Neural progenitor cell (in vitro differentiated cells): ENCODE data around the gene RBP5. TPM values are rescaled to one million over a fixed set of nuclear protein-coding genes. Genes with fewer than 3 reads are reported as not detected.
"Not testable (repeated sequence)": the region's sequence is repeated elsewhere in the genome, so short reads cannot be mapped to it uniquely, and the experiment has no call there.

Source experiments
- DNase-seq: peaks from one replicate; pipeline ENCODE4 v3.0.0-alpha.2; 2016; ENCODE audit warnings: low spot score
- H2AFZ ChIP-seq: fragments of 200-600 bp; sonication (generic); replicated peaks from 2 replicates; pipeline ENCODE4 v1.6.1; 2016; ENCODE audit warnings: antibody characterized with exemption
- H3F3A ChIP-seq: fragments of 200-600 bp; sonication (generic); 2 replicates; pipeline ENCODE4 v1.6.1; 2016; ENCODE audit warnings: antibody characterized with exemption, low read depth
- H3K27ac ChIP-seq: fragments of 200-600 bp; sonication (generic); 2 replicates; pipeline ENCODE4 v1.5.1; 2016; ENCODE audit warnings: mild to moderate bottlenecking
- H3K27me3 ChIP-seq: fragments of 200-600 bp; sonication (generic); 2 replicates; pipeline ENCODE4 v1.6.1; 2016; ENCODE audit warnings: mild to moderate bottlenecking, moderate library complexity
- H3K36me3 ChIP-seq: fragments of 200-600 bp; sonication (generic); 2 replicates; pipeline ENCODE4 v1.5.1; 2016
- H3K4me1 ChIP-seq: fragments of 200-600 bp; sonication (generic); 2 replicates; pipeline ENCODE4 v1.6.1; 2016; ENCODE audit warnings: mixed run types
- H3K4me2 ChIP-seq: fragments of 200-600 bp; sonication (generic); 2 replicates; pipeline ENCODE4 v1.6.1; 2016
- H3K4me3 ChIP-seq: fragments of 200-600 bp; sonication (generic); 2 replicates; pipeline ENCODE4 v1.5.1; 2016
- H3K79me2 ChIP-seq: fragments of 200-600 bp; sonication (generic); 2 replicates; pipeline ENCODE4 v1.6.1; 2016; ENCODE audit warnings: low read depth
- H3K9ac ChIP-seq: fragments of 200-600 bp; sonication (generic); 2 replicates; pipeline ENCODE4 v1.6.1; 2016
- H3K9me3 ChIP-seq: fragments of 200-600 bp; sonication (generic); 2 replicates; pipeline ENCODE4 v1.5.1; 2016; ENCODE audit warnings: low read depth
- H4K20me1 ChIP-seq: fragments of 200-600 bp; sonication (generic); 2 replicates; pipeline ENCODE4 v1.6.1; 2016; ENCODE audit warnings: low read depth
- H3K27ac Mint-ChIP-seq: 3 replicates; pipeline ENCODE4 v1.8.0; 2021; ENCODE audit warnings: mixed read lengths
- H3K27me3 Mint-ChIP-seq: 2 replicates; pipeline ENCODE4 v1.8.0; 2022; ENCODE audit warnings: low read depth, mild to moderate bottlenecking, inconsistent platforms, moderate library complexity, mixed read lengths; ENCODE audit not compliant: insufficient read depth
- H3K36me3 Mint-ChIP-seq: 3 replicates; pipeline ENCODE4 v1.8.0; 2021; ENCODE audit warnings: mixed read lengths
- H3K4me1 Mint-ChIP-seq: 3 replicates; pipeline ENCODE4 v1.8.0; 2021; ENCODE audit warnings: mixed read lengths
- H3K4me3 Mint-ChIP-seq: 3 replicates; pipeline ENCODE4 v1.8.0; 2021; ENCODE audit warnings: mild to moderate bottlenecking, moderate library complexity, mixed read lengths
- H3K9me3 Mint-ChIP-seq: 3 replicates; pipeline ENCODE4 v1.8.0; 2020; ENCODE audit warnings: mixed read lengths
- CTCF ChIP-seq: fragments of 200-600 bp; sonication (generic); IDR thresholded peaks from 2 replicates; pipeline ENCODE4 v1.5.1; 2017; ENCODE audit warnings: antibody characterized with exemption, mild to moderate bottlenecking
- EZH2 ChIP-seq: fragments of 200-600 bp; sonication (generic); IDR thresholded peaks from 2 replicates; pipeline ENCODE4 v1.6.1; 2017; ENCODE audit warnings: antibody characterized with exemption, mild to moderate bottlenecking, moderate library complexity
- EZH2phosphoT487 ChIP-seq: fragments of 200-600 bp; sonication (generic); IDR thresholded peaks from 2 replicates; pipeline ENCODE4 v1.6.1; 2017; ENCODE audit warnings: antibody characterized with exemption
- total RNA-seq: library from RNA; depleted of rRNA; stranded (reverse); fragments of >200 nt; gene quantifications from 2 replicates; pipeline ENCODE4 v1.2.3, GENCODE V29; 2015; ENCODE audit warnings: low replicate concordance

RBP5 gene
- total RNA-seq, 1 donor from 2014 or later = not detected

GRCh38 chr12:7108003-7108795 is 20.5 kb downstream of the RBP5 start:
- peak; percentile 65 for DNase-seq
- Histone ChIP-seq H3K9me3 (peaks cover 4% of the 10 kb centered on the region), H3K27ac (no peak overlapping the region), H3K27me3 (no peaks in the 10 kb centered on the region), H3K79me2 (peaks cover 9% of the 10 kb centered on the region), H3K36me3 (peaks cover 15% of the 10 kb centered on the region), H3F3A (peaks cover 5% of the 10 kb centered on the region), H2AFZ (peak overlapping the region; percentile 90), H3K4me3 (peak overlapping the region; percentile 58), H4K20me1 (no peaks in the 10 kb centered on the region), H3K4me2 (peak overlapping the region; percentile 80), H3K4me1 (no peaks in the 10 kb centered on the region), H3K9ac (no peak overlapping the region)
- peaks cover 16% of the 10 kb centered on the region for H3K4me1 Mint-ChIP-seq
- H3K27ac Mint-ChIP-seq = peak overlapping the region; percentile 92
- H3K9me3 Mint-ChIP-seq = peaks cover 12% of the 10 kb centered on the region
- H3K36me3 Mint-ChIP-seq = peaks cover 8% of the 10 kb centered on the region
- TF ChIP-seq EZH2 (no peak), CTCF (no peak), EZH2phosphoT487 (no peak)
- H3K27me3 Mint-ChIP-seq = peaks cover 4% of the 10 kb centered on the region
- H3K4me3 Mint-ChIP-seq = peak overlapping the region; percentile 89

GRCh38 chr12:7107636-7108002 is 21.1 kb downstream of the RBP5 start:
- Histone ChIP-seq H3K9me3 (peaks cover 4% of the 10 kb centered on the region), H3K27me3 (no peaks in the 10 kb centered on the region), H3K79me2 (peaks cover 9% of the 10 kb centered on the region), H2AFZ (no peak overlapping the region), H3F3A (peaks cover 5% of the 10 kb centered on the region), H3K9ac (no peak overlapping the region), H3K27ac (no peak overlapping the region), H3K4me1 (no peaks in the 10 kb centered on the region), H4K20me1 (no peaks in the 10 kb centered on the region), H3K4me3 (peak overlapping the region; percentile 58), H3K36me3 (peaks cover 15% of the 10 kb centered on the region), H3K4me2 (peak overlapping the region; percentile 80)
- Mint-ChIP-seq H3K36me3 (peaks cover 8% of the 10 kb centered on the region), H3K4me3 (peak overlapping the region; percentile 89), H3K27me3 (peaks cover 4% of the 10 kb centered on the region), H3K4me1 (peaks cover 17% of the 10 kb centered on the region), H3K9me3 (peaks cover 12% of the 10 kb centered on the region), H3K27ac (no peak overlapping the region)
- no peak for DNase-seq
- no peak for TF ChIP-seq EZH2
- TF ChIP-seq CTCF = no peak
- TF ChIP-seq EZH2phosphoT487 = no peak

- Mint-ChIP-seq H3K4me1 (peaks cover 18% of the 10 kb centered on the region), H3K9me3 (peaks cover 12% of the 10 kb centered on the region)
- H3K36me3 Mint-ChIP-seq, H4K20me1 ChIP-seq, H3K79me2 ChIP-seq, H3K9me3 ChIP-seq, H2AFZ ChIP-seq, H3K27me3 ChIP-seq, H3K9ac ChIP-seq, H3K27me3 Mint-ChIP-seq, H3F3A ChIP-seq, H3K4me3 ChIP-seq, H3K4me3 Mint-ChIP-seq, H3K4me2 ChIP-seq, H3K27ac Mint-ChIP-seq, DNase-seq, H3K4me1 ChIP-seq, H3K27ac ChIP-seq: not testable (repeated sequence)
- peaks cover 15% of the 10 kb centered on the region for H3K36me3 ChIP-seq
Observed at GRCh38 chr12:7107181-7107580, 21.5 kb downstream of the RBP5 start.

- Histone ChIP-seq H3K36me3 (peaks cover 15% of the 10 kb centered on the region), H3K27me3 (no peaks in the 10 kb centered on the region), H3K4me3 (no peak overlapping the region), H3K4me2 (no peak overlapping the region), H3F3A (peaks cover 5% of the 10 kb centered on the region), H3K9ac (no peak overlapping the region), H4K20me1 (no peaks in the 10 kb centered on the region), H2AFZ (no peak overlapping the region), H3K9me3 (peaks cover 4% of the 10 kb centered on the region), H3K79me2 (peaks cover 9% of the 10 kb centered on the region), H3K4me1 (no peaks in the 10 kb centered on the region), H3K27ac (no peak overlapping the region)
- peaks cover 8% of the 10 kb centered on the region for H3K36me3 Mint-ChIP-seq
- no peak for DNase-seq
- no peak overlapping the region for H3K27ac Mint-ChIP-seq
- H3K27me3 Mint-ChIP-seq = peaks cover 3% of the 10 kb centered on the region
- TF ChIP-seq CTCF (no peak), EZH2 (no peak), EZH2phosphoT487 (no peak)
- peaks cover 18% of the 10 kb centered on the region for H3K4me1 Mint-ChIP-seq
- H3K9me3 Mint-ChIP-seq = peaks cover 12% of the 10 kb centered on the region
- no peak overlapping the region for H3K4me3 Mint-ChIP-seq
Observed at GRCh38 chr12:7106082-7106481, 22.6 kb downstream of the RBP5 start.
